ENCODE data around the gene IL17RE.

DNA sequence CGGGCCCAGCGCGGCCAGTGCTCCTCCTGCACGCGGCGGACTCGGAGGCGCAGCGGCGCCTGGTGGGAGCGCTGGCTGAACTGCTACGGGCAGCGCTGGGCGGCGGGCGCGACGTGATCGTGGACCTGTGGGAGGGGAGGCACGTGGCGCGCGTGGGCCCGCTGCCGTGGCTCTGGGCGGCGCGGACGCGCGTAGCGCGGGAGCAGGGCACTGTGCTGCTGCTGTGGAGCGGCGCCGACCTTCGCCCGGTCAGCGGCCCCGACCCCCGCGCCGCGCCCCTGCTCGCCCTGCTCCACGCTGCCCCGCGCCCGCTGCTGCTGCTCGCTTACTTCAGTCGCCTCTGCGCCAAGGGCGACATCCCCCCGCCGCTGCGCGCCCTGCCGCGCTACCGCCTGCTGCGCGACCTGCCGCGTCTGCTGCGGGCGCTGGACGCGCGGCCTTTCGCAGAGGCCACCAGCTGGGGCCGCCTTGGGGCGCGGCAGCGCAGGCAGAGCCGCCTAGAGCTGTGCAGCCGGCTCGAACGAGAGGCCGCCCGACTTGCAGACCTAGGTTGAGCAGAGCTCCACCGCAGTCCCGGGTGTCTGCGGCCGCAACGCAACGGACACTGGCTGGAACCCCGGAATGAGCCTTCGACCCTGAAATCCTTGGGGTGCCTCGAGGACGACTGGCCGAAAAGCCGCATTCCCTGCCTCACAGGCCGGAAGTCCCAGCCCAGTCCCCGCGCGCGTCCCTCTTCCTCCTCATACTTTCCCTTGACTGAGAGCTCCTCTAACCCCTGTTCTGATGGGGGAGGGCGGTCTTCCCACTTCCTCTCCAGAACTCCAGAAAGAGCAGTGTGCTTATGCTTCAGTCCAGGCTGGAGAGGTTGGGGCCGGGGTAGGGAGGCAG is 12.8 kb downstream of the IL17RE start:
- TF ChIP-seq, protein P1, sequence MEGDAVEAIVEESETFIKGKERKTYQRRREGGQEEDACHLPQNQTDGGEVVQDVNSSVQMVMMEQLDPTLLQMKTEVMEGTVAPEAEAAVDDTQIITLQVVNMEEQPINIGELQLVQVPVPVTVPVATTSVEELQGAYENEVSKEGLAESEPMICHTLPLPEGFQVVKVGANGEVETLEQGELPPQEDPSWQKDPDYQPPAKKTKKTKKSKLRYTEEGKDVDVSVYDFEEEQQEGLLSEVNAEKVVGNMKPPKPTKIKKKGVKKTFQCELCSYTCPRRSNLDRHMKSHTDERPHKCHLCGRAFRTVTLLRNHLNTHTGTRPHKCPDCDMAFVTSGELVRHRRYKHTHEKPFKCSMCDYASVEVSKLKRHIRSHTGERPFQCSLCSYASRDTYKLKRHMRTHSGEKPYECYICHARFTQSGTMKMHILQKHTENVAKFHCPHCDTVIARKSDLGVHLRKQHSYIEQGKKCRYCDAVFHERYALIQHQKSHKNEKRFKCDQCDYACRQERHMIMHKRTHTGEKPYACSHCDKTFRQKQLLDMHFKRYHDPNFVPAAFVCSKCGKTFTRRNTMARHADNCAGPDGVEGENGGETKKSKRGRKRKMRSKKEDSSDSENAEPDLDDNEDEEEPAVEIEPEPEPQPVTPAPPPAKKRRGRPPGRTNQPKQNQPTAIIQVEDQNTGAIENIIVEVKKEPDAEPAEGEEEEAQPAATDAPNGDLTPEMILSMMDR (IDR thresholded peaks at IDR 0.05), result peak in 3 of 6 experiments; percentile 14 to 44 (median 20)
- peak in 1 of 2 donors; percentile 39 for TF ChIP-seq POLR2A (IDR thresholded peaks at IDR 0.05)
